Prostate gland (tissue), 2 donors: ENCODE data around the gene PRKG1. TPM values are rescaled to one million over a fixed set of nuclear protein-coding genes. Genes with fewer than 3 reads are reported as not detected.

Experiments used
- DNase-seq: peaks from one replicate; pipeline ENCODE4 v3.0.0-alpha.2; 2019; ENCODE audit warnings: low spot score
- H3K27ac ChIP-seq, 2 donors: fragments of 200-600 bp; sonication (generic); 2 replicates each; pipeline ENCODE4 v1.5.1; 2017 to 2019
- H3K27me3 ChIP-seq: fragments of 200-600 bp; sonication (generic); replicated peaks from 2 replicates; pipeline ENCODE4 v1.5.1; 2019; ENCODE audit not compliant: insufficient read depth
- H3K36me3 ChIP-seq, 2 donors: fragments of 200-600 bp; sonication (generic); 1 replicate in 1 of 2; 2 replicates in 1 of 2; pipeline versions ENCODE4 v1.5.1 to v1.8.1; 2017 to 2019
- H3K4me1 ChIP-seq: fragments of 200-600 bp; sonication (generic); replicated peaks from 2 replicates; pipeline ENCODE4 v1.5.1; 2019
- H3K4me3 ChIP-seq, 2 donors: fragments of 200-600 bp; sonication (generic); 2 replicates each; pipeline ENCODE4 v1.5.1; 2017 to 2019
- H3K9me3 ChIP-seq: fragments of 200-600 bp; sonication (generic); 2 replicates; pipeline ENCODE4 v1.5.1; 2017
- POLR2A ChIP-seq: fragments of 450-650 bp; IDR thresholded peaks from one replicate; pipeline ENCODE4 v1.6.1; 2016; ENCODE audit warnings: antibody characterized with exemption, mild to moderate bottlenecking
- POLR2AphosphoS5 ChIP-seq: sonication (generic); formaldehyde crosslinking; IDR thresholded peaks from one replicate; pipeline ENCODE4 v1.6.1; 2017; ENCODE audit warnings: antibody characterized with exemption
- WGBS: methylation state at CpG from one replicate; pipeline ENCODE4 v1.1.5; 2018; 5-methylcytosine and 5-hydroxymethylcytosine counted together
- intact Hi-C: fragments of 100-400 bp; cut with DNase I; formaldehyde crosslinking; loops from one replicate; pipeline ENCODE4 v1.14.2; 2022
- total RNA-seq, 2 donors: library from RNA; depleted of rRNA; stranded (reverse); fragments of >200 nt; gene quantifications; one replicate each; pipeline ENCODE4 v1.1.0, GENCODE V29; 2016
- TF ChIP-seq, protein P1 (sequence below), 4 experiments: fragments of 200-600 bp in 2 of 4; fragments of 450-650 bp in 2 of 4; sonication (generic) in 2 of 4; IDR thresholded peaks; 1 replicate in 3 of 4; 2 replicates in 1 of 4; pipeline ENCODE4 v1.5.1; 2016 to 2019; ENCODE audit warnings: antibody characterized with exemption in 4 of 4, mild to moderate bottlenecking in 2 of 4, moderate library complexity in 2 of 4

Gene PRKG1
- total RNA-seq, 2 donors from 2014 or later: 2.7 to 9.0 TPM

DNA sequence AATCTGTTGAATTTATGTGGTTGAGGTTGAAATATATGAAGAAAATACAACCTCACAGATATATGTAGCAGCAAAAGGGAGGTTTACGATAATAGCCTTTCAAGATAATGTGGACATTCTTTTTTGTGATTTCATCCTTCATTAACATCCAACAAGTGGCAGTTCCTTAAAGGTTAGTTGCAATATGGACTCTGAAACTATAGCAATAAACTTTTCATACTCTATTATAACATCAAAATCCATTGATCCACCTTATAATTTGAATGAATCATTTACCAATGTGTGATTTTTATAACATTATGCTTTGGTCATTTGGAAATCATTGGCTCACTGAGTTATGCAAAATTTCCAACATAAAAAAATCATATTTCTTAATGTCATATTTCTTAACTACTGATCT is 825.9 kb downstream of the PRKG1 start:
- no peaks in the 10 kb centered on the region for H3K9me3 ChIP-seq
- no peak for DNase-seq
- WGBS: 98% methylated on average over 1 of the region's 1 CpG
- no peak overlapping the region for H3K27ac ChIP-seq
- TF ChIP-seq POLR2AphosphoS5: no peak
- TF ChIP-seq POLR2A: no peak
- TF ChIP-seq, protein P1, sequence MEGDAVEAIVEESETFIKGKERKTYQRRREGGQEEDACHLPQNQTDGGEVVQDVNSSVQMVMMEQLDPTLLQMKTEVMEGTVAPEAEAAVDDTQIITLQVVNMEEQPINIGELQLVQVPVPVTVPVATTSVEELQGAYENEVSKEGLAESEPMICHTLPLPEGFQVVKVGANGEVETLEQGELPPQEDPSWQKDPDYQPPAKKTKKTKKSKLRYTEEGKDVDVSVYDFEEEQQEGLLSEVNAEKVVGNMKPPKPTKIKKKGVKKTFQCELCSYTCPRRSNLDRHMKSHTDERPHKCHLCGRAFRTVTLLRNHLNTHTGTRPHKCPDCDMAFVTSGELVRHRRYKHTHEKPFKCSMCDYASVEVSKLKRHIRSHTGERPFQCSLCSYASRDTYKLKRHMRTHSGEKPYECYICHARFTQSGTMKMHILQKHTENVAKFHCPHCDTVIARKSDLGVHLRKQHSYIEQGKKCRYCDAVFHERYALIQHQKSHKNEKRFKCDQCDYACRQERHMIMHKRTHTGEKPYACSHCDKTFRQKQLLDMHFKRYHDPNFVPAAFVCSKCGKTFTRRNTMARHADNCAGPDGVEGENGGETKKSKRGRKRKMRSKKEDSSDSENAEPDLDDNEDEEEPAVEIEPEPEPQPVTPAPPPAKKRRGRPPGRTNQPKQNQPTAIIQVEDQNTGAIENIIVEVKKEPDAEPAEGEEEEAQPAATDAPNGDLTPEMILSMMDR (IDR thresholded peaks at IDR 0.05): no peak
- H3K4me1 ChIP-seq: no peaks in the 10 kb centered on the region
- intact Hi-C loops: no loop called here
- H3K27me3 ChIP-seq: no peaks in the 10 kb centered on the region
- no peak overlapping the region for H3K4me3 ChIP-seq
- H3K36me3 ChIP-seq: no peaks in the 10 kb centered on the region

DNA sequence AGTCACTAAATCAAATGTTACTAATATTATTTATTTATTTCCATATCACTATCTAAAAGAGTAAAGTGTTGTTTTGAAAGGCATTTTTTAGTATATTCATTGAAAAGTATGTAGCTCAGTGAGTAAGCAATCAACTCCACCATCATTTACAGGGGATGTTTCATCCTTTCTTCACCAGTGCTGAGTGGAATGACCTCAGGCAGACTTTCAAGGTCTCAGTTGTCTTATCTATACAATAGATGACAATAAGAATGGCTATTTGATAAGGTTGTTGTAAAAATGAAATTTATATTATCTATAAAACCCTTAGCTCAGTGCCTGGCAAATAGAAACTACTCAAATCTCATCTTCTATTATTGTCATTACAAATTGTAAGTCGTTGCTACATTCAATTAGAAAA is 829.4 kb downstream of the PRKG1 start:
- H3K27me3 ChIP-seq: no peaks in the 10 kb centered on the region
- no peak for DNase-seq
- H3K4me1 ChIP-seq: no peaks in the 10 kb centered on the region
- TF ChIP-seq POLR2A (no peak), POLR2AphosphoS5 (no peak)
- TF ChIP-seq, protein P1 (IDR thresholded peaks at IDR 0.05): no peak
- no peak overlapping the region for H3K4me3 ChIP-seq
- H3K9me3 ChIP-seq: no peaks in the 10 kb centered on the region
- H3K36me3 ChIP-seq: no peaks in the 10 kb centered on the region
- 64% methylated on average over 1 of the region's 1 CpG for WGBS
- no peak overlapping the region for H3K27ac ChIP-seq
- intact Hi-C loops: no loop called here

DNA sequence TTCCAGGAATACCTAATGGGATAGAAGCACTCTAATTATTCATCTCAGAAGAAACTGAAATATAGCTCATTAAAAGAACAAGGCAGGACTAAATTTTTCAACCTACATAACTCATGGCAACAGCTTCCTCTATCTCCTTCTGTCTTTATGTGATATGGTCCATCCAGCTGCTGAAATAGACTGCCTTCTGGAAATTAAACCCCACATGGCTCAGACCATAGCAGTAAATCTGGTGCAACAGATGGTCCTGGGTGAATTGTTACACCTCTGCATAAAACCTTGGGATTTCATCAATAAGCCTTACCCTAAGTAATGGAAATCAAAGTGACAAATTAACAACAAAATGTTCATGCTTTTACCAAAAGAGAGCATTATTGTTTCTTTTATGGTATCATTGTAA is 830.7 kb downstream of the PRKG1 start:
- Histone ChIP-seq H3K9me3 (no peaks in the 10 kb centered on the region), H3K27ac (no peak overlapping the region), H3K4me1 (no peaks in the 10 kb centered on the region), H3K4me3 (no peak overlapping the region), H3K36me3 (no peaks in the 10 kb centered on the region), H3K27me3 (no peaks in the 10 kb centered on the region)
- TF ChIP-seq POLR2A: no peak
- intact Hi-C loops: no loop called here
- DNase-seq: no peak

DNA sequence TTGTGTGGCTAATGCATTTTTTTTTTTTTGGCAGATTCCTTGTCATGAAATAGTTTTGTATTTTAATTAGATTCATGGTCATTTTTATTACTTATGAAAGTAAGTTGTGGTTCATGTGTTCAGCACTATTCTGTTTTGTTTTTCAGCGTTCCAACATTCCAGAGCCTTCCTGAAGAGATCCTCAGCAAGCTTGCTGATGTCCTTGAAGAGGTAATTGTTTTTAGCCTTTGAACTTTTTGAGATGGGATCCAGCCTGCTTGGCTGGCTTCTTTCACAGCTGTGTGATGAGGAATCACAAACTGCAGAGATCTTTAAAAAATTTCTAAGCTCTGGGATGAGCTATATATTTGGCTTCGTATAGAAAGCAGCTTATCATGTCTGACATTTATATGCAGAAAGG is 833.1 kb downstream of the PRKG1 start:
- intact Hi-C loops: no loop called here
- 70% methylated on average over 2 of the region's 2 CpGs for WGBS
- TF ChIP-seq, protein P1 (IDR thresholded peaks at IDR 0.05): no peak
- TF ChIP-seq POLR2A (no peak), POLR2AphosphoS5 (no peak)
- Histone ChIP-seq H3K27ac (no peak overlapping the region), H3K27me3 (no peaks in the 10 kb centered on the region), H3K4me1 (peaks cover 3% of the 10 kb centered on the region), H3K36me3 (no peaks in the 10 kb centered on the region), H3K4me3 (no peak overlapping the region), H3K9me3 (no peaks in the 10 kb centered on the region)
- no peak for DNase-seq

DNA sequence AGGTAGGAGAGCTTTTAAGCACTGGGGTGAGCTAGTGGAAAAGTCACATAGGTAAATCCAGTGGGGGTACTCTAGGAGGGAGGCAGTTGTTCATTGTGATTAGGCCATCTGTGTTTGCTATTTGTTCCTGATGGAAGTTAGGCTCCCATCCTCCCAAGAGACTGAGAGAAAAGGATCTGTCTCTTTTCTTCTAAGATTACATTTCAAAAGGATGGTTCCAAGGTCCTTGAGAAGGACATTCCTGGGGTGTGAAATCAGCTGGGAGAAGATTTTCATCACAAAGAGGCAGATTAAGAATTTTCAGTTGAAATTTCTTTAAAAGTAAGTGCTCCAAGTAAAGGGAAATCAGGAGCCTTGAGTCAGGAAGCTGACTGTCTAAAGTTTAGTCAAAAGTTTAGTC is 835.9 kb downstream of the PRKG1 start:
- Histone ChIP-seq H3K9me3 (no peaks in the 10 kb centered on the region), H3K4me1 (peaks cover 3% of the 10 kb centered on the region), H3K27ac (no peak overlapping the region), H3K27me3 (no peaks in the 10 kb centered on the region), H3K36me3 (no peaks in the 10 kb centered on the region), H3K4me3 (no peak overlapping the region)
- intact Hi-C loops: no loop called here
- no peak for TF ChIP-seq POLR2AphosphoS5
- TF ChIP-seq POLR2A: no peak
- TF ChIP-seq, protein P1 (IDR thresholded peaks at IDR 0.05): no peak
- DNase-seq: no peak
